ENCODE data around the gene RNU5D-1.

Gene RNU5D-1

GRCh38 chr1:44695671-44696070 is 35.3 kb downstream of the RNU5D-1 start:
- Histone ChIP-seq H3K36me3 (ENCODE audit: control insufficient read depth in 4 of 4, insufficient read depth in 4 of 4, low read length in 3 of 4) (no peaks in the 10 kb centered on the region), H3K4me3 (ENCODE audit: control insufficient read depth in 1 of 7, extremely low read depth in 1 of 7, insufficient read depth in 4 of 7, low read depth in 2 of 7, low read length in 6 of 7) (no peak overlapping the region), H3K4me1 (ENCODE audit: control extremely low read depth in 1 of 4, control insufficient read depth in 4 of 4, insufficient read depth in 4 of 4, low read length in 3 of 4) (peaks cover 0 to 34% (median 19%) of the 10 kb centered on the region in 4 experiments), H3K9me3 (ENCODE audit: control extremely low read depth in 1 of 5, control insufficient read depth in 4 of 5, insufficient read depth in 2 of 5, low read depth in 1 of 5, low read length in 4 of 5) (no peaks in the 10 kb centered on the region), H3K27ac (ENCODE audit: insufficient read depth in 1 of 2, low read depth in 1 of 2, low read length in 2 of 2, poor library complexity in 1 of 2, severe bottlenecking in 2 of 2) (no peak overlapping the region), H3K27me3 (replicated peaks in 2 of 5; ENCODE audit: control insufficient read depth in 4 of 5, insufficient read depth in 5 of 5, low read length in 4 of 5) (no peaks in the 10 kb centered on the region)
- POLR2A ChIA-PET, result no interaction called here
- CTCF ChIA-PET, result interaction anchor here (1.1 to 3.8 kb wide), 2 partner anchors 11 to 42 kb away, joined by 5 to 18 read pairs; no protein-coding TSS in a partner anchor
- DNase-seq, result no peak
- 84% methylated on average over 2 of the region's 4 CpGs for WGBS (ENCODE audit: insufficient coverage)

GRCh38 chr1:44694863-44695478 is 36.0 kb downstream of the RNU5D-1 start:
- Histone ChIP-seq H3K4me3 (ENCODE audit: control insufficient read depth in 1 of 7, extremely low read depth in 1 of 7, insufficient read depth in 4 of 7, low read depth in 2 of 7, low read length in 6 of 7) (no peak overlapping the region), H3K4me1 (ENCODE audit: control extremely low read depth in 1 of 4, control insufficient read depth in 4 of 4, insufficient read depth in 4 of 4, low read length in 3 of 4) (peaks cover 0 to 34% (median 19%) of the 10 kb centered on the region in 4 experiments), H3K36me3 (ENCODE audit: control insufficient read depth in 4 of 4, insufficient read depth in 4 of 4, low read length in 3 of 4) (no peaks in the 10 kb centered on the region), H3K27ac (ENCODE audit: insufficient read depth in 1 of 2, low read depth in 1 of 2, low read length in 2 of 2, poor library complexity in 1 of 2, severe bottlenecking in 2 of 2) (no peak overlapping the region), H3K27me3 (replicated peaks in 2 of 5; ENCODE audit: control insufficient read depth in 4 of 5, insufficient read depth in 5 of 5, low read length in 4 of 5) (no peaks in the 10 kb centered on the region), H3K9me3 (ENCODE audit: control extremely low read depth in 1 of 5, control insufficient read depth in 4 of 5, insufficient read depth in 2 of 5, low read depth in 1 of 5, low read length in 4 of 5) (no peaks in the 10 kb centered on the region)
- ChIA-PET CTCF (interaction anchor here (1.0 to 3.8 kb wide), 3 partner anchors 12 to 42 kb away, joined by 3 to 18 read pairs (median 5); no protein-coding TSS in a partner anchor), POLR2A (no interaction called here)
- no peak for DNase-seq
- 85% methylated on average over 7 of the region's 7 CpGs for WGBS (ENCODE audit: insufficient coverage)

GRCh38 chr1:44693900-44694299 is 37.1 kb downstream of the RNU5D-1 start:
- Histone ChIP-seq H3K27me3 (replicated peaks in 2 of 5; ENCODE audit: control insufficient read depth in 4 of 5, insufficient read depth in 5 of 5, low read length in 4 of 5) (no peaks in the 10 kb centered on the region), H3K36me3 (ENCODE audit: control insufficient read depth in 4 of 4, insufficient read depth in 4 of 4, low read length in 3 of 4) (no peaks in the 10 kb centered on the region), H3K27ac (ENCODE audit: insufficient read depth in 1 of 2, low read depth in 1 of 2, low read length in 2 of 2, poor library complexity in 1 of 2, severe bottlenecking in 2 of 2) (no peak overlapping the region), H3K9me3 (ENCODE audit: control extremely low read depth in 1 of 5, control insufficient read depth in 4 of 5, insufficient read depth in 2 of 5, low read depth in 1 of 5, low read length in 4 of 5) (no peaks in the 10 kb centered on the region), H3K4me3 (ENCODE audit: control insufficient read depth in 1 of 7, extremely low read depth in 1 of 7, insufficient read depth in 4 of 7, low read depth in 2 of 7, low read length in 6 of 7) (no peak overlapping the region), H3K4me1 (ENCODE audit: control extremely low read depth in 1 of 4, control insufficient read depth in 4 of 4, insufficient read depth in 4 of 4, low read length in 3 of 4) (peaks cover 0 to 34% (median 19%) of the 10 kb centered on the region in 4 experiments)
- ChIA-PET POLR2A (interaction anchor here (0.6 kb wide), 1 partner anchor 12 kb away, joined by 4 read pairs; no protein-coding TSS in a partner anchor), CTCF (interaction anchor here (1.0 kb wide), 1 partner anchor 17 kb away, joined by 3 read pairs; no protein-coding TSS in a partner anchor)
- 100% methylated on average over 1 of the region's 3 CpGs for WGBS (ENCODE audit: insufficient coverage)
- no peak for DNase-seq

GRCh38 chr1:44693159-44693558 is 37.8 kb downstream of the RNU5D-1 start:
- Histone ChIP-seq H3K27ac (ENCODE audit: insufficient read depth in 1 of 2, low read depth in 1 of 2, low read length in 2 of 2, poor library complexity in 1 of 2, severe bottlenecking in 2 of 2) (no peak overlapping the region), H3K9me3 (ENCODE audit: control extremely low read depth in 1 of 5, control insufficient read depth in 4 of 5, insufficient read depth in 2 of 5, low read depth in 1 of 5, low read length in 4 of 5) (no peaks in the 10 kb centered on the region), H3K4me3 (ENCODE audit: control insufficient read depth in 1 of 7, extremely low read depth in 1 of 7, insufficient read depth in 4 of 7, low read depth in 2 of 7, low read length in 6 of 7) (no peak overlapping the region), H3K27me3 (replicated peaks in 2 of 5; ENCODE audit: control insufficient read depth in 4 of 5, insufficient read depth in 5 of 5, low read length in 4 of 5) (no peaks in the 10 kb centered on the region), H3K36me3 (ENCODE audit: control insufficient read depth in 4 of 4, insufficient read depth in 4 of 4, low read length in 3 of 4) (no peaks in the 10 kb centered on the region), H3K4me1 (ENCODE audit: control extremely low read depth in 1 of 4, control insufficient read depth in 4 of 4, insufficient read depth in 4 of 4, low read length in 3 of 4) (peaks cover 0 to 28% (median 19%) of the 10 kb centered on the region in 4 experiments)
- no peak for DNase-seq
- CTCF ChIA-PET, result interaction anchor here (0.9 to 1.5 kb wide), 2 partner anchors 9 to 29 kb away, joined by 3 to 4 read pairs; no protein-coding TSS in a partner anchor
- POLR2A ChIA-PET, result no interaction called here
- 100% methylated on average over 1 of the region's 2 CpGs for WGBS (ENCODE audit: insufficient coverage)

- ChIA-PET CTCF (no interaction called here), POLR2A (interaction anchor here (0.6 kb wide), 1 partner anchor 13 kb away, joined by 3 read pairs; no protein-coding TSS in a partner anchor)
These were observed 41.6 kb downstream of the RNU5D-1 start for GRCh38 chr1:44689447-44689765.

GRCh38 chr1:44688760-44689446 is 42.1 kb downstream of the RNU5D-1 start:
- H3K9me3 ChIP-seq (ENCODE audit: control extremely low read depth in 1 of 5, control insufficient read depth in 4 of 5, insufficient read depth in 2 of 5, low read depth in 1 of 5, low read length in 4 of 5), result no peaks in the 10 kb centered on the region
- DNase-seq, result no peak
- CTCF ChIA-PET, result no interaction called here
- H3K36me3 ChIP-seq (ENCODE audit: control insufficient read depth in 4 of 4, insufficient read depth in 4 of 4, low read length in 3 of 4), result no peaks in the 10 kb centered on the region
- peaks cover 9 to 22% (median 15%) of the 10 kb centered on the region in 4 experiments for H3K4me1 ChIP-seq (ENCODE audit: control extremely low read depth in 1 of 4, control insufficient read depth in 4 of 4, insufficient read depth in 4 of 4, low read length in 3 of 4)
- no peak overlapping the region for H3K4me3 ChIP-seq (ENCODE audit: control insufficient read depth in 1 of 7, extremely low read depth in 1 of 7, insufficient read depth in 4 of 7, low read depth in 2 of 7, low read length in 6 of 7)
- H3K27me3 ChIP-seq (replicated peaks in 2 of 5; ENCODE audit: control insufficient read depth in 4 of 5, insufficient read depth in 5 of 5, low read length in 4 of 5), result no peaks in the 10 kb centered on the region
- POLR2A ChIA-PET, result interaction anchor here (0.6 kb wide), 1 partner anchor 12 kb away, joined by 3 read pairs; no protein-coding TSS in a partner anchor
- 100% methylated on average over 5 of the region's 12 CpGs for WGBS (ENCODE audit: insufficient coverage)
- H3K27ac ChIP-seq (ENCODE audit: insufficient read depth in 1 of 2, low read depth in 1 of 2, low read length in 2 of 2, poor library complexity in 1 of 2, severe bottlenecking in 2 of 2), result no peak overlapping the region

More at GRCh38 chr1:44689447-44689765, 41.6 kb downstream of the RNU5D-1 start:
- no peaks in the 10 kb centered on the region for H3K9me3 ChIP-seq (ENCODE audit: control extremely low read depth in 1 of 5, control insufficient read depth in 4 of 5, insufficient read depth in 2 of 5, low read depth in 1 of 5, low read length in 4 of 5)
- peaks cover 5 to 17% (median 10%) of the 10 kb centered on the region in 4 experiments for H3K4me1 ChIP-seq (ENCODE audit: control extremely low read depth in 1 of 4, control insufficient read depth in 4 of 4, insufficient read depth in 4 of 4, low read length in 3 of 4)
- no peak overlapping the region for H3K27ac ChIP-seq (ENCODE audit: insufficient read depth in 1 of 2, low read depth in 1 of 2, low read length in 2 of 2, poor library complexity in 1 of 2, severe bottlenecking in 2 of 2)
- no peaks in the 10 kb centered on the region for H3K36me3 ChIP-seq (ENCODE audit: control insufficient read depth in 4 of 4, insufficient read depth in 4 of 4, low read length in 3 of 4)
- H3K27me3 ChIP-seq (replicated peaks in 2 of 5; ENCODE audit: control insufficient read depth in 4 of 5, insufficient read depth in 5 of 5, low read length in 4 of 5), result no peaks in the 10 kb centered on the region
- 100% methylated on average over 2 of the region's 3 CpGs for WGBS (ENCODE audit: insufficient coverage)
- DNase-seq, result no peak
- H3K4me3 ChIP-seq (ENCODE audit: control insufficient read depth in 1 of 7, extremely low read depth in 1 of 7, insufficient read depth in 4 of 7, low read depth in 2 of 7, low read length in 6 of 7), result no peak overlapping the region

- Histone ChIP-seq H3K27me3 (replicated peaks in 2 of 5; ENCODE audit: control insufficient read depth in 4 of 5, insufficient read depth in 5 of 5, low read length in 4 of 5) (no peaks in the 10 kb centered on the region), H3K4me1 (ENCODE audit: control extremely low read depth in 1 of 4, control insufficient read depth in 4 of 4, insufficient read depth in 4 of 4, low read length in 3 of 4) (peaks cover 10 to 23% (median 15%) of the 10 kb centered on the region in 4 experiments), H3K27ac (ENCODE audit: insufficient read depth in 1 of 2, low read depth in 1 of 2, low read length in 2 of 2, poor library complexity in 1 of 2, severe bottlenecking in 2 of 2) (no peak overlapping the region), H3K4me3 (ENCODE audit: control insufficient read depth in 1 of 7, extremely low read depth in 1 of 7, insufficient read depth in 4 of 7, low read depth in 2 of 7, low read length in 6 of 7) (no peak overlapping the region), H3K9me3 (ENCODE audit: control extremely low read depth in 1 of 5, control insufficient read depth in 4 of 5, insufficient read depth in 2 of 5, low read depth in 1 of 5, low read length in 4 of 5) (no peaks in the 10 kb centered on the region), H3K36me3 (ENCODE audit: control insufficient read depth in 4 of 4, insufficient read depth in 4 of 4, low read length in 3 of 4) (no peaks in the 10 kb centered on the region)
- ChIA-PET POLR2A (no interaction called here), CTCF (interaction anchor here (1.6 kb wide), 1 partner anchor 10 kb away, joined by 5 read pairs; no protein-coding TSS in a partner anchor)
- 63% methylated on average over 2 of the region's 8 CpGs for WGBS (ENCODE audit: insufficient coverage)
- DNase-seq, result no peak
These were observed 45.1 kb downstream of the RNU5D-1 start for GRCh38 chr1:44685881-44686280.
